OCI-LY7 (cell line): ENCODE results near the gene CAMK1.

ENCODE experiments used
- CTCF ChIP-seq: fragments of 200-600 bp; sonication (generic); conservative IDR thresholded peaks from 2 replicates; pipeline ENCODE4 v1.5.1; 2014; ENCODE audit warnings: mild to moderate bottlenecking, antibody characterized with exemption, low read length, moderate library complexity, mixed read lengths
- EZH2phosphoT487 ChIP-seq: fragments of 200-600 bp; sonication (generic); IDR thresholded peaks from 2 replicates; pipeline ENCODE4 v1.6.1; 2018; ENCODE audit warnings: low read depth, borderline replicate concordance, mild to moderate bottlenecking, mixed run types, antibody characterized with exemption, low read length, moderate library complexity, mixed read lengths

GRCh38 chr3:9777694-9778021 lies 7.9 kb upstream of the CAMK1 start:
- TF ChIP-seq CTCF (no peak), EZH2phosphoT487 (no peak)
